HG03060 (cell line): ENCODE data around the gene LMO2.

Experiments used
- ATAC-seq: cut with Tn5 transposase; IDR thresholded peaks from one replicate; pipeline ENCODE4 v1.9.1; 2021; ENCODE audit warnings: low read depth, moderate number of reproducible peaks; ENCODE audit not compliant: unreplicated experiment

LMO2 gene

GRCh38 chr11:33892906-33893594, 1.2 kb upstream of the LMO2 start:
- ATAC-seq: no peak

GRCh38 chr11:33889821-33890378, 2.0 kb downstream of the LMO2 start:
- ATAC-seq: no peak

- ATAC-seq: no peak
Observed at GRCh38 chr11:33889296-33889695, 2.6 kb downstream of the LMO2 start.

GRCh38 chr11:33887886-33888285, 4.0 kb downstream of the LMO2 start:
- ATAC-seq: no peak

- ATAC-seq: no peak
Observed at GRCh38 chr11:33885338-33886005, 6.4 kb downstream of the LMO2 start.

GRCh38 chr11:33884601-33885000, 7.3 kb downstream of the LMO2 start:
- no peak for ATAC-seq

GRCh38 chr11:33884035-33884434, 7.8 kb downstream of the LMO2 start:
- ATAC-seq: no peak

- ATAC-seq: no peak
Observed at GRCh38 chr11:33881651-33882503, 10.0 kb downstream of the LMO2 start.

GRCh38 chr11:33880979-33881378, 10.9 kb downstream of the LMO2 start:
- ATAC-seq: no peak

GRCh38 chr11:33879375-33879774, 12.5 kb downstream of the LMO2 start:
- ATAC-seq: no peak

- ATAC-seq: no peak
Observed at GRCh38 chr11:33877038-33877437, 14.8 kb downstream of the LMO2 start.

- ATAC-seq: no peak
Observed at GRCh38 chr11:33875621-33876294, 16.1 kb downstream of the LMO2 start.

GRCh38 chr11:33874910-33875490, 16.9 kb downstream of the LMO2 start:
- ATAC-seq: no peak

GRCh38 chr11:33874433-33874832, 17.4 kb downstream of the LMO2 start:
- ATAC-seq: no peak

GRCh38 chr11:33869481-33870422, 22.1 kb downstream of the LMO2 start:
- ATAC-seq: no peak

- ATAC-seq: no peak
Observed at GRCh38 chr11:33868647-33869461, 23.0 kb downstream of the LMO2 start.

GRCh38 chr11:33867996-33868646, 23.8 kb downstream of the LMO2 start:
- ATAC-seq: no peak

- no peak for ATAC-seq
Observed at GRCh38 chr11:33867561-33867960, 24.3 kb downstream of the LMO2 start.
